Esophagus mucosa (tissue), 1 donor: ENCODE measurements around the gene PSTPIP1. TPM values are rescaled to one million over a fixed set of nuclear protein-coding genes. Genes with fewer than 3 reads are reported as not detected.
A peak's percentile ranks its signal among the peaks of the same experiment; 100 is the strongest.

Source experiments
- ATAC-seq: fragments of 200-7000 bp; cut with Tn5 transposase; one replicate; pipeline ENCODE4 v1.9.1; 2020
- total RNA-seq: library from RNA; stranded (reverse); gene quantifications from one replicate; pipeline ENCODE4 v1.2.4, GENCODE V29; 2023
- donor health status: DM: yes; HTN: yes; CAD: no.

Gene PSTPIP1
- total RNA-seq, 1 donor from 2014 or later, result 1.3 TPM

DNA sequence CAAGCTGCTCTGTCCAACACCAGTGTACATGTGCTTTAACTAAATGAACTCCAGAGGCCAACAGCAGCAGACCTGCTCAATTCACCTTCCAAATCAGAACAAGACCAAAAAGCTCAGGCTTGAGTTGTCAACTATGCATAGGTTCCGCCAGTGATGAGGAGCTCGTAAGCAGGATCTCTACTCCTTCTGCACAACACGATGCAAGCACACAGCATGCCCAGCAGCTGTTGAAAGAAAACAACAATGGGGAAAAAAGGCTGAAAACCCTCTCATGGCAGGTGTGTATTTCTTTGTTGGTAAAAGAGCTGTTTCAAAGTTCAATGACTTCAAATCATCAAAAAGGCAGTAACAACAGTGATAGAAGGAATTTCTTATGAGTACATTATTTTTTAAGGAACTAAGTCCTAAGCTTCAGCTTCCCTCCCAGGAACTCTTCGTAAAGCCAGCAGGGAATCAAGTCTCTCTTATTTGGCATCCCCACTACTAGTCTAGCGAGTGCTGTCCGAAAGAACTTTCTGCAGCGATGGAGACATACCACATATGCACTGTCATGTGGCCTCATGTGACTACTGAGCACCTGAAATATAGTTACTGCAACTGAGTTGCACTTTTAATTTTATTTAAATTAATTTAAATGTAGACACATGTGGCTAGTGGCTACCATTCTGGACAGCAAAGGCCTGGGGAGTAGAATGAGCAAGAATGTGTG is 51.9 kb downstream of the PSTPIP1 start:
- no peak for ATAC-seq

GRCh38 chr15:77048135-77048876 is 53.4 kb downstream of the PSTPIP1 start:
- no peak for ATAC-seq

DNA sequence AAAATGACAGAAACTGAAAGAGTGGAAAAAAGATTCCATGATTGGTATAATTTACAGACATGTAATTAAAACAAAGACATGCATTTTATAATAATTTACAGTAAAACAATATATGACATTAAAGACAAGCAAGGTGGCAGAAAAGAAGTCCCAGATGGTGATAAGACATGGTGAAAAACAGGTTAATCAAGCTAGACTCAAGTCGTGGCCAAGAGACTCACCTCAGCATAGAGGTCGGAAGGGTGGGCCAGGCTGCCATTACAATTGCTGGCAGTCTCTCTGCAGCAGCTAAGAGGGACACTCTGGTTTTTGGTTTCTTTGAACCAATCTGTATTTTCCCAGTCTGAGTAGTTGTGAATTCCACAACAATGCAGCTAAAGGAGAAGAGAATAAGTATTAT is 57.6 kb downstream of the PSTPIP1 start:
- ATAC-seq, result peak; percentile 46

DNA sequence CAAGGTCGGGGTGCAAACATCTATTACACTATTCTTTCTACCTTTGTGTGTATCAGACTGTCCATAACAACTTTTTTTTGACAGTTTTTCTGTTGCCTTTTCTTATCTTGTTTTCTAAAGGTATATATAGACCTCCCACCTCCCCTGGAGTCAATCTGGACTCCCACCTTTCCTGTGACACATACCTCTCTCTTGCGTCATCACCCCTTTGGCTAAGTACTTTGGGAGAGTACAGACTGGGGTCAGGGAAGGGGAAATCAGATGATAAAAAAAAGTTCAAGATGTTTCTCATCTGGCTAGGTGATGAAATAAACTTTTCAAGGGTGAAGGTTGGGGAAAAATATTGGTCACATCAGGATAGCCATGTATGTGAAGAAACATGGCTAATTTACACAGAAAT is 58.8 kb downstream of the PSTPIP1 start:
- ATAC-seq, result no peak

DNA sequence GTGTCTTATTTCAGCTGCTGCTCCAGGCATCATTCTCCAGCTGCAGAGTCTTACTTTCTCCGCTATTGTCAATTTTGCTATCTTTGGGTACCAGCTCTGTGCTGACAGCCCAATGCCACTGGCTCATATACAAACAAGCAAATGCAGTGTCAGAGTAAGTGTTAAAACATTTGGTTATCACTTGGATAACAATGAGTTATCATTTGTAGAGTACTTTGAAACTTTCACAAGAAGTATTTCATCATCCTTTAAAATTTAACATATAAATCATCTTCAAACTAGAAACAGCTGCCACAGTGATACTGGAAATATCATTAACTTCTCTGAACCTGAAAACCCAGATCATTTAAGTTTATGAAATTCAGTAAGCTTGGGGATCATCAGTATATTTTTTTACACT is 62.1 kb downstream of the PSTPIP1 start:
- no peak for ATAC-seq

DNA sequence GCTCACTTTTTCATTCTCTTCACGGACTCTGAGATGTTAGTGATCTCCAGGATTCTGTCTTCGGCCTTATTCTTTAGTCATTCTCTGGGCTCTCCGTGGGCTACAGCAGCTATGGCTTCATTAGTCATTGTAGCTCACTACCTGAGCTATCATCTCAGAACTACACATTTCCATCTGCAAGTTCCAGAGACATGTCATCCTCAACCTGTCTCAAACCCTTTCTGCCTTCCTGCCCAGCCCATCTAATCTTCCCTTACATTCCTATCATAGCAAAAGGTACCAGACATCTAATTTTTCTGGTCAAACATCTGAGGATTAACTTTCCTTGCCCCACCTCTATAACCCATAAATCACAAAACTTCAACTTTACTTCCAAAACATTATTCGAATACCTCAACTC is 62.8 kb downstream of the PSTPIP1 start:
- no peak for ATAC-seq

DNA sequence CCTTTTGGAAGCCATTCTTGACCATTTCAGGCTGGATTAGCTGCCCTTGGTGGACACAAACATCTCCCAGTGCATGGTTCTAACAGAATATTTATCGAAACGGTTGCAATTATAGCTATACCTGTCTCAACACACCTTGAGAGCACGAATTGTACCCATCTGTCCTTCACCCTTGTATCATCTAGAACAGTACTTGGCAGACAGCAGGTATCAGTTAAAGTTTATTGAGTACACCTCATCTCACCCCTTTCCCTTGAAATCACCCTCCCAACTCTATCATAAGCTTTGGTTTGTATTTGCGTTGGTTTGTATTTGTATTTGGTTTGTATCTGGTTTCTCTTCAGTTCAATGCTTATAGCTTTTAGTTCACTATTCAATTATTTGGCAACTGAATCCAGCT is 63.5 kb downstream of the PSTPIP1 start:
- no peak for ATAC-seq

DNA sequence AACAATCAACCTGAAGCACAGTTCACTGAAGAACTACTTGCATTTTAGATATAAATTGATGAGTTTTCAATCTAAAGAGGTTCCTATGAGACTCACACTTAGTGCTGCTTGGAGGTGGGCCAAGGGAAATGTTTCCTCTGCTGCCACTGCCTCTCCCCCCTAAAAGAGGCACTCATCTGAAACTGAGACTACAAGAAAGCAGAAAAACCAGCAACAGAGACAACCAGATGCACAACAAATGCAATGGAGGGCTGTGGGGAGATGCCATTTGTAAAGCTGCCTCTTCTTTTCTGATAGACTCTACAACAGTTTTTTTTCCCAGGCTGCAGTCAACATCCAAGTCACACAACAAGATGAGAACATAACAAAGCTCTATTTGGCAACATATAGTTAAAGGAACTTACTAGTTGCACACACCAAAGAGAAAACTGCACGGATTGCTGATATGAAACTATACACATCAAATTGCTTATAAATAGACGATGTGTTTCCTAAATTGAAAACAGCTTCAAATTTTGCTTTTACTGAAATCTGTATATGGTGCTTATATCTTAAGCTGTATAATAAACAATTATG is 64.9 kb downstream of the PSTPIP1 start:
- ATAC-seq, result no peak

DNA sequence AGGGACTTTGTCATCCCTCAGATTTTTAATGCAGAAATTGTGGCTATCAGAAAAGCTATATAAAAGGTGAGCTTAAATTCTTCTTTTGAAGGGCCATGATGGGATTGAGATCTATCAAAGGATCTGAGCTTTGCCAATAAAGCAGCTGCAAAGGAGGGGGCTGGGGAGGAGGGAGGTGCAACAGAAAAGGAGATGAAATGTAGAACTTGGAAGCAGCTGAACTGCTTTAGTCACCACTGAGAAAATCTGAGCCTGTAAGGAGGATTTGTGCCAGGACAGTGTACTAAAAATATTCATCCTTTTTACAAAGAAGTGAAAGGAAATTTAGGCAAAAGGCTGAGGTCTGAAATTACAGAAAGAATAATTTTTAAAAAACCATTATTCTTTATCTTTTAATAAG is 65.6 kb downstream of the PSTPIP1 start:
- ATAC-seq, result no peak

- no peak for ATAC-seq
These were observed 68.3 kb downstream of the PSTPIP1 start for GRCh38 chr15:77063249-77063648.

DNA sequence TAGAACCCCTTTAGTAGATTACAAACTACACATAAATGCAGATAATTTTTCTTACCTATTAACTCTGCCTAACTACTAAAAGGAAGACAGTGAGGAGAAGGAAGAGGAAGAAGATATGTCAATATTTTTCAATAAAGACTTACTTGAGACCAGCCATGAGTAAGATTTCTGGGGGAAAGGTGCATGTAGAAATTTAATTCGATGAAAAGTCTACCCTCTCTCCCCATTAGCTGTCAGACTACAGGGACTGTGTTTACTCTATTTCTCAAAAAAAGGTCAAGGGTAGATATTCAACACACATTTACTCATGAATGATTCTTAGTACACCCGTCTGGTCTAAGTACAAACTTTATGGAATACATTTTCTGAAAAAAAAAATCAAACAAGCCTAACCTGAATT is 69.1 kb downstream of the PSTPIP1 start:
- no peak for ATAC-seq

DNA sequence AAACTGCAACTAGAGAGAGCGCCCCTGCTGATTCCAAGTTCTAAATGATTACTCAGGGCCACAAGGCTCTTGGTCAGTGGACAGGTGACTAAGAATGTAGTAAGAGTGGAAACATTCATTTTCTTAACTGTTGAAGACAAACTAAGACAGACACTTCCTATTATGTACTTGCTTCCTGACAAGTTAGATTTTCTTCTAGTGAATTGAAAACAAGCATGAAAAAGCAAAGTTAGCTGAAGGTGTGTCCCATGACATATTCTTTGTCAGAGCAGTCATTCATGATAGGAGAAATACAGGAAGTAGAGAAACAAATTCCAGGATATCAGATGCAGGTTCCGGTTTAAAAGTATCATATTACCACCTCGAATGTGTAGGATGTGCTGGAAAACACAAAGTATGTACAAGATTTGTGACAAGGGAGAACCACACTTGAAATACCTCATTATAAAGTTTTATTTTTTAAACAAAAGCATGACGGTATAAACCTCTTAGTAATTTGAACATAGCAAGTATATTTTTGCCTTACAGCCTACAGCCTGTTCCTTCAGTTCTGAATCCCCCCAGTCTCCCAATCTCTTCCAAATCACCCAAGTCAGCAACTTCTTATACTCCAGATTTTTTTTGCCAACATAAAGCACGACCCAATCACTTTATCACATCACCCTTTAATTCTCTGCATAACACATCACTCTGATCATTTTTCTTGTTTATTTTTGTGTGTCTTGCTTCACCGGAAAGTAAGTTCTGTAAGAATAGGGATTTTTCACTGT is 69.8 kb downstream of the PSTPIP1 start:
- peak; percentile 82 for ATAC-seq

GRCh38 chr15:77066971-77067690 is 72.2 kb downstream of the PSTPIP1 start:
- ATAC-seq, result peak; percentile 62

DNA sequence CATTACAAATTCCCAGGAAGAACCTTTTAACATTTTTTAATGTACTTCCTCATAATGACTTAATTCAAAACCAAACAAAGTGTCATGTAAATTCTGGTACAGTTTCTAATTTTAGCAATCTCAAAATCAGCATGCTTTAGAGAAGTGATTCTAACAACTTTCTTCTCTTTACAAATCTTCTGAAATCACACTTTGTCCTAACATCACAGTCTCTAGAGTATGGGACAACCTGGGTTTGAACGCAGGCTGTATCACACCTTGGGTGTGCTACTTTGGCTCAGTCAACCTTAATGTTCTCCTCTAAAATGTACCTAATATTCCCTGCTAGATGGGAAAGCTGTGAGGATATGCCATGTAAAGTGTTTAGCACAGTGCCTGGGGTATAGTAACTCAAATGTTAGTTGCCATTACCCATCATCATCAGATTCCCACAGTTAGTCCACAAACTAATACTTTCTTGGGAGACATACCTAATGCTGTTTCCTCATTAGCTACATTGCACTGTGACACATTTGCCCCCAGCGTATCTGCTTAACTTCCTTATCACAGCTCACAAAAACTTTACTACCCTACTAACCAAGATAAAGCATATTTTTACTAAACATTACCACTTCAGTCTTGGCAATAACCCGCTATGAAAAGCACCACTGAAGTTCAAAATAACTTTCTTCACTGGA is 72.9 kb downstream of the PSTPIP1 start:
- ATAC-seq, result no peak

DNA sequence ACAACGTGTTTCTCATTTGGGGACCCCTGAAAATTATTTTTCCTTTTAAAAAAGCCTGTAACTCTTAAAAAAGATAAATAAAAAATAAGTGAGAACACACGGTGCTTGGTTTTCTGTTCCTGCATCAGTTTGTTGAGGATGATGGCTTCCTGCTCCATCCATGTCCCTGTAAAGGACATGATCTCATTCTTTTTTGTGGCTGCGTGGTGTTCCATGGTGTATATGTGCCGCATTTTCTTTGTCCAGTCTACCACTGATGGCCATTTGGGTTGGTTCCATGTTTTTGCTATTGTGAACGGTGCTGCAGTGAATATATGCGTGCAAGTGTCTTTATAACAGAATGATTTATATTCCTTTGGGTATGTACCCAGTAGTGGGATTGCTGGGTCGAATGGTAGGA is 73.7 kb downstream of the PSTPIP1 start:
- ATAC-seq, result no peak

- peak; percentile 23 for ATAC-seq
These were observed 74.7 kb downstream of the PSTPIP1 start for GRCh38 chr15:77069521-77070121.

- ATAC-seq, result no peak
These were observed 75.2 kb downstream of the PSTPIP1 start for GRCh38 chr15:77070180-77070494.

DNA sequence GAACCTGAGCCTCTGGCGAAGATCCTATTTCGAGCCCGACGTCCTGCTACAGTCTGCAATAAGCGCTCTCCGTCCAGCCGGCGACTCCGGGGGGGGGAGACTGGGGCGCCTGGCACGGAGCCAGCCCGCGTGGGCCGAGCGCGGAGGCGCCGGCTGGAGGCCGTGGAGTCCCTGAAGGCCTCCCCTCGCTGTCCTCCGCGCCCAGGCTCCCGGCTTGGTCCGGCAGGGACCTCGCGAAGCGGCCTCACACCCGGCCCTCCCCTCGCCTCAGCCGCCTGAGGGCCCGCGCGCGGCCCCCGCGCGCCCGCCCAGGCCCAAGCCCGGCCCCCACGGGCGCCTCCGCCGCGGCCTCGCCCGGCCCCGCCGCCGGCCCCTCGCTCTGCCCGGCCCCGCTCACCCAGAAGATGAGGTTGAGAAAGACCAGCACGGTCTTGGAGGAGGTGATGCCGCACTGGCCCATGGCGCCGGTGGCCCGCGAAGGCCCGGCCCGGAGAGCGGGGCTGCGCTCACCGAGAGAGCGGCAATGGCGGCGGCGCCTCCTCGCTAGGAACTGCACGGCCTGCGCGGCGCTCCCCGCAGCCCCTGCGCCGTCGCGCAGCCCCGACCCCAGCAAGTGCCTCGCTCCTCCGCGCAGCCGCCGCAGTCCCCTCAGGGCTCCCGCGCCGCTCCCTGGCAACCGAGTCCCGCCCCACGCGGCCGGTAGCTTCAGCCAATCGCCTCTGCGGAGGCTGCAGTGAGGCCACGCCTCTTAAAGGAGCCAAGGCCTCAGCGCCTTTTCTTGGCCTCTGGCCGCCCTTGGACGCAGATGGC is 75.8 kb downstream of the PSTPIP1 start, which contains the start of gene TSPAN3:
Gene TSPAN3, minus strand, starts transcription at position 615 of the 810 bp plus-strand sequence. Its CDS starts 155 bp downstream, at position 460.
- ATAC-seq, result peak; percentile 89

DNA sequence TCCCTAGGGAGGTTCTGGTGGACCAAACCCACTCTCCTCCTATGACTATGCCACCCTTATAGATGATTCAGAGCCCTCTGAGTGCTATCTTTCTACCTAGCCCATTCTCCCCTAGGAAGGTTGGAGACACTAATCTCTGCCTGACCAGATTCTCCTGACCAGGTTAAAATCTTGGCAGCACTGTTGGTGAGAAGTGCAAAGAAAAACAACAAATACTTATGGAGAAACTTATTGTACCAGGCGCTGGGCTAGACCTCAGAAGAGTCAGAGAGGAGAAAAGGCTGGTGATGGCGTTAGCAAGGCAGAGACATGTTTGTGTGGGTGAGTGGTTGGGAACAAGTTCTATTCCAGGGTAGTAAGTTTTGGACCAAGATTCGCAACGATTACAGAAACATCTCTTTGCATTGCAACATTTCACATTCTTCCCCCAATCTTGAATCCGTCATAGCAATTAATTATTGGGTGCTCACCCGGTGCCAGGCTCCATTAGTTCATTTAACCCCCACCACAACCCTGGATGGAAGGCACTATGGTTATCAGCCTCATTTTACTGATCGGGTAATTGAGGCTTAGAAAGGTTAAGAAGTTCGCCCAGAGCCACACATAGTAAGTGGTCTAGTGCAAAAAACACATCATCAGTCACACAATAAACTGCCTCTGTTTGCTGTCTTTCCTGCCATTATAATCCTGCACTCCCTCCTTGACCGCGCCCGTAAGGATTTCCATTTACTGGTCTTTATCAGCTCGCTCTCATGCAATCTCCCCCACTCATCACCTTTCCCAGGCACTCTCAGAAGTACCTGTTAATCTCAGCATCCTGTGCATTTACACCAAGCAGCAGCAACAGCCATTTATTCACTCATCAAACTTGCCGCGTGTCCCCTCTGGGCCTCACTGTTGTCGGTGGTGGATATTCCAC is 76.6 kb downstream of the PSTPIP1 start:
- no peak for ATAC-seq
